Spleen (tissue), 7 donors: ENCODE measurements around the gene GPATCH11.

Source experiments
- CTCF ChIP-seq, 11 experiments: fragments of 200-600 bp in 7 of 11; fragments of 450-650 bp in 4 of 11; sonication (generic) in 4 of 11; IDR thresholded peaks in 8 of 11; conservative IDR thresholded peaks in 3 of 11; 1 replicate in 7 of 11; 2 replicates in 4 of 11; pipeline versions ENCODE4 v1.4.0 to v1.8.0; 2016 to 2021; ENCODE audit warnings: antibody characterized with exemption in 11 of 11, inconsistent platforms in 4 of 11, mild to moderate bottlenecking in 1 of 11
- POLR2A ChIP-seq, 3 donors: fragments of 450-650 bp; IDR thresholded peaks; one replicate each; pipeline ENCODE4 v1.5.1; 2017; ENCODE audit warnings: antibody characterized with exemption in 3 of 3, mild to moderate bottlenecking in 1 of 3
- POLR2AphosphoS5 ChIP-seq, 3 donors: sonication (generic); formaldehyde crosslinking; IDR thresholded peaks; one replicate each; pipeline ENCODE4 v1.5.1; 2017; ENCODE audit warnings: antibody characterized with exemption in 3 of 3
- donor health status: DM: no; HTN: no; CAD: no; lungs with moderate emphysema.
- donor health status: DM: no; HTN: no; CAD: no.
- donor health status: DM: no; HTN: no; CAD: no.

DNA sequence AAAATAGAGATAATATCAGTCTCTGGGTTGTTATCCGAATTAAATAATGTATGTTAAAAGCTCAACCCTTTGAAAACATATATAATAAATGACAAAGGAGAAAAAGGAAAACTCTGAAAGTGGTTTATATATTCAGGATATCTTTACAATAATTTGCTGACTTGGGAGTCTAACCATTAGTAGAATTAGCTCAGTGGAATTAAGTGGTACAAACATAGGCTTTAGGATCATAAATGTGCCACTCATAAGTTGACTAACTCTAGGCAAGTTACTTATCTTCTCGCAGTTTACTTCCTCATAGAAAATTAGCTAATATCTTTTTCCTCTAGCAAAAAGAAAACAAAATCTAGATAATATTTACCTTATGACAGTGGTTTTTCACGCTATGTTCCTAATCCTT, 44.7 kb upstream of the GPATCH11 start:
- TF ChIP-seq CTCF (IDR thresholded peaks at IDR 0.05 in 8 of 11, conservative IDR thresholded peaks at IDR 0.05 in 3 of 11) (no peak), POLR2AphosphoS5 (IDR thresholded peaks at IDR 0.05) (no peak), POLR2A (IDR thresholded peaks at IDR 0.05) (no peak)
